ENCODE data around the gene ADISSP. TPM values are rescaled to one million over a fixed set of nuclear protein-coding genes. Genes with fewer than 3 reads are reported as not detected.

The ADISSP gene
- total RNA-seq, 3 donors from 2014 or later = 12.3 to 29.3 (median 15.7) TPM

DNA sequence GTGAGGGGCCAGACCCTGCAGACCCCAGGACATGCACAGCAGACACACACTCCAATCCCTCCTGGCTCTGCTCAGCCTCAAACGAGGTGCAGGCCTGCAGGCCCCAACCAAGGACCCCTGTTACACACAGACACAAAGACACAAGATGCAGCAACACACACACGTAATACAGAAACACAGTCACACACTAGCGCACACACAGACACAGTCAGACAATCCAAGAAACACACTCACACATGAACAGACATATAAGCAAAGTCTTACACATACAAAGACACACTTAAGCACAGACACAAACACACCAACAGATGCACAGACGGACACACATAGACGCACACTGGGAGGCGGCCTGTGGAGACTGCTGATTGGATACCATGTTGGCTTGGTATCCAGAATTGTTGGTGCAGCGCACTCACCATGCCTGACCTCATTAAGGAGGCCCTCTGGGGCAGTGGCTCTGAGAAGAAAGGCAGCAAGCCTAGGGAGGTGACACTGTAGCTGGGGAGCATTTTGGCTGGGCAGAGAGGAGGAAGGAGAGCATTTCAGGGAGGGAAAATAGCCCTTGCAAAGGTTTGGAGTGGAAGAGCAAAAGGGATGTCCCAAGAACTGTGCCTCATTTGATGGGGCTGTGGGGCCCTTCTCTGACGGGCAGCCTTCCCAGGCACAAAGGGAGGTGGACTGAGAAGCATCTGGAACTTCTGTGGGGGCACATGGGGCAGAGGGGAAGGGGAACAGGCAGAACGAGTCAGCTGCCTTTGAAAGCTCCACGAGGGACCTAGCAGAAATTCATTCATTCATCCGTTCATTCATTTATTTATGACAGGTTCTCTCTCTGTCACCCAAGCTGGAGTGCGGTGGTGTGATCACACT lies 36.5 kb downstream of the ADISSP start:
- no peaks in the 10 kb centered on the region for H3K4me1 ChIP-seq
- no peaks in the 10 kb centered on the region for H3K36me3 ChIP-seq
- H3K27me3 ChIP-seq = peaks cover 0 to 9% of the 10 kb centered on the region in 2 donors
- H3K27ac ChIP-seq = peak overlapping the region in 1 of 2 donors; percentile 94
- H3K9me3 ChIP-seq = no peaks in the 10 kb centered on the region
- H3K4me3 ChIP-seq = no peak overlapping the region
- intact Hi-C loops (cut with DNase I; ENCODE audit: low total_unique reads) = no loop called here
- TF ChIP-seq, protein P1, sequence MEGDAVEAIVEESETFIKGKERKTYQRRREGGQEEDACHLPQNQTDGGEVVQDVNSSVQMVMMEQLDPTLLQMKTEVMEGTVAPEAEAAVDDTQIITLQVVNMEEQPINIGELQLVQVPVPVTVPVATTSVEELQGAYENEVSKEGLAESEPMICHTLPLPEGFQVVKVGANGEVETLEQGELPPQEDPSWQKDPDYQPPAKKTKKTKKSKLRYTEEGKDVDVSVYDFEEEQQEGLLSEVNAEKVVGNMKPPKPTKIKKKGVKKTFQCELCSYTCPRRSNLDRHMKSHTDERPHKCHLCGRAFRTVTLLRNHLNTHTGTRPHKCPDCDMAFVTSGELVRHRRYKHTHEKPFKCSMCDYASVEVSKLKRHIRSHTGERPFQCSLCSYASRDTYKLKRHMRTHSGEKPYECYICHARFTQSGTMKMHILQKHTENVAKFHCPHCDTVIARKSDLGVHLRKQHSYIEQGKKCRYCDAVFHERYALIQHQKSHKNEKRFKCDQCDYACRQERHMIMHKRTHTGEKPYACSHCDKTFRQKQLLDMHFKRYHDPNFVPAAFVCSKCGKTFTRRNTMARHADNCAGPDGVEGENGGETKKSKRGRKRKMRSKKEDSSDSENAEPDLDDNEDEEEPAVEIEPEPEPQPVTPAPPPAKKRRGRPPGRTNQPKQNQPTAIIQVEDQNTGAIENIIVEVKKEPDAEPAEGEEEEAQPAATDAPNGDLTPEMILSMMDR (IDR thresholded peaks at IDR 0.05) = no peak
- TF ChIP-seq POLR2AphosphoS5 (IDR thresholded peaks at IDR 0.05) (no peak), POLR2A (IDR thresholded peaks at IDR 0.05) (no peak)
- no peak for DNase-seq (ENCODE audit: low spot score in 2 of 2)

DNA sequence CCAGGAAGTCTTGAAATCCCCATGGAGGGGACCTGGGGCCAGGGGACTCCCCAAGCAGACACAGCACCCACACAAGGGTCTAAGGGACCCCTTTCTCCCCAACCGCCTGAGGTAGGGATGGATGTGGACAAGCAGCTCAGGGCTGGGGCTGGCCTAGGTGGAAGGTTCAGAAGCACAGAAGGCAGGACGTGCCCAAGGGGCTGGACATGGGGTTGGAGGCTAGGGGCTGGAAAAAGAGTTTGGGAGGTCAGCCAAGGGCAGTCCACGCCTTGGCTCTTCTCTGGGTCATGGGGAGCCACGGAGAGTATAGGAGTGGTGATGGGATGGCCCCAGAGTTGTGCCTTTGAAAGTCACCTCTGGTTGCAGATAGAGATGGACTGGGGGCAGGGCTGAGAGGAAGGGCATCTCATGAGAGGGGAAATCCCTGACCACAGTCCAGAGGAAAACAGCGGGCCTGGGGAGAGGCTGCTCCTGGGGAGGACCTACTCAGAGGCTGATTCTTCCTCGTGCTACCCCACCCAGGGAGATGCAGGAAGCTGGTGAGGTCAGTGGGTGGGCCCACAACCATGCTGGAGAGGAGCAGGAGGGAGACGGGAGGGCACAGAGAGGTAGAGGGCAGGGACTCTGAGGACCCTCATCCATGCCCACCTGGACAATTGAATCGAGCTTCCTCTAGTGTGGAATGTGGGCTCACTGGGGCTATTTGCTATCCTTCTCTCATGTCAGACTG lies 37.6 kb downstream of the ADISSP start:
- H3K9me3 ChIP-seq = no peaks in the 10 kb centered on the region
- no peak overlapping the region for H3K4me3 ChIP-seq

DNA sequence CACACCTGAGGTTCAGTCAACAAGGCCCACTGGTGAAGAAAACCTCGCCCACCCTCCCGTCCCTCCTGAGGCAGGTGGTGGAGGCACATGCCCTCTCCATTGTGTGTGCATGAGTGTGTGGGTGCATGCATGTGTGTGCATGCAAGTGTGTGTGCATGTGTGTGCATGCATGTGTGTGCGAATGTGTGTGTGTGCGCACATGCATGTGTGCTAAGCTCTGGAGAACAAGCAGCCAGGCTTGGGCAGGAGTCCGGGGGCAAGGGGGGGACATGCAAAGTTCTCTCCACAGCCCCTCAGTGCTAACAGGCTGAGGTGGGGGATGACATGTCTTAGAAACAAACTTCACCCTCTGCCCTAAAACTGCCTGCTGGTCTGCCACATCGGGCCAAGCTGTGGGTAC lies 38.2 kb downstream of the ADISSP start:
- Histone ChIP-seq H3K27ac (peak overlapping the region; percentile 17 to 88), H3K36me3 (no peaks in the 10 kb centered on the region), H3K4me3 (no peak overlapping the region), H3K27me3 (peaks cover 0 to 9% of the 10 kb centered on the region in 2 donors), H3K4me1 (no peaks in the 10 kb centered on the region), H3K9me3 (no peaks in the 10 kb centered on the region)
- intact Hi-C loops (cut with DNase I; ENCODE audit: low total_unique reads) = no loop called here
- no peak for DNase-seq (ENCODE audit: low spot score in 2 of 2)
- TF ChIP-seq, protein P1 (IDR thresholded peaks at IDR 0.05) = no peak
- TF ChIP-seq POLR2AphosphoS5 (IDR thresholded peaks at IDR 0.05) (no peak), POLR2A (IDR thresholded peaks at IDR 0.05) (no peak)

More for the DNA sequence above, 37.6 kb downstream of the ADISSP start:
- Histone ChIP-seq H3K27ac (peak overlapping the region in 1 of 2 donors; percentile 94), H3K27me3 (peaks cover 0 to 9% of the 10 kb centered on the region in 2 donors), H3K36me3 (no peaks in the 10 kb centered on the region), H3K4me1 (no peaks in the 10 kb centered on the region)
- DNase-seq (ENCODE audit: low spot score in 2 of 2) = no peak
- intact Hi-C loops (cut with DNase I; ENCODE audit: low total_unique reads) = no loop called here
- TF ChIP-seq POLR2A (IDR thresholded peaks at IDR 0.05) = no peak
- TF ChIP-seq, protein P1 (IDR thresholded peaks at IDR 0.05) = no peak
- no peak for TF ChIP-seq POLR2AphosphoS5 (IDR thresholded peaks at IDR 0.05)

DNA sequence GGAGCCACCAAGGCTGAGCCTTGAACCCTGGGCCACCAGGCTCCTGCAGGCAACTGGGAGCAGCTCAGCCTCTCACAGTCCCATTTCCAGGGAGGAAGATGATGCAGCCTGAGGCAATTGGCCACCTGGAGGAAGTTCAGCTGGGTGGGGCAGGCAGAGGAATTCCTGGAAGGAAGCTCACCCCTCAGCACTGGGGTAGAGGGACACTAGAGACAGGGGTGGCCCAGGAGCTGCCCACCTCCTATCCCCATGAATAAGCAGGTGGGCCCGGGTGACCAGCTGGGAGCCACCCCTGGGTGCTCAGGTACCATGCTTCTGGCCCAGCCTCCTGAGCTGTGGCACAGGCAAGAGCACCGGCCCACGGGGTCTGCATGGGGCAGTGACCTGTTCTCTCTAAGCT lies 38.7 kb downstream of the ADISSP start:
- H3K4me1 ChIP-seq = no peaks in the 10 kb centered on the region
- H3K27me3 ChIP-seq = peaks cover 0 to 9% of the 10 kb centered on the region in 2 donors
- no peaks in the 10 kb centered on the region for H3K9me3 ChIP-seq
- no peak for DNase-seq (ENCODE audit: low spot score in 2 of 2)
- peak overlapping the region; percentile 17 to 88 for H3K27ac ChIP-seq
- H3K36me3 ChIP-seq = no peaks in the 10 kb centered on the region
- TF ChIP-seq POLR2AphosphoS5 (IDR thresholded peaks at IDR 0.05) (no peak), POLR2A (IDR thresholded peaks at IDR 0.05) (no peak)
- TF ChIP-seq, protein P1 (IDR thresholded peaks at IDR 0.05) = no peak
- H3K4me3 ChIP-seq = no peak overlapping the region
- intact Hi-C loops (cut with DNase I; ENCODE audit: low total_unique reads) = no loop called here

DNA sequence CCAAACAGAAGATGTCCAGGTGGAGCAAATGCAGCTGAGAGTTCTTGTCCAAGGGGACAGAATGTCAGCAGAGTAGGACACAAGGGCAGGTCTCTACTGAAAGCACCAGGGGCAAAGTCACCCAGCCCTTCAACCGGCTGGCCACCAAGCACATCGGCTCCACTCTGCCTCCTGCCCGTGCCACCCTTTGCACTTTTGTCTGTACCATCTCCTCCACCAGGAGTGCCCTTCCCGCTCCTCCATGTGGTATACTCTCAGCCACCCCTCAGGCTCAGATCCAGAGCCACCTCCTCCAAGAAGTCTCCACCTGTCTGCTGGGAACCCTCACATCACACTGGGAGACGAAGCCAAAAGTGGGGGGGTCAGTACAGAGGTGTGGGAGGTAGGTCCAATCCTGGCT lies 39.2 kb downstream of the ADISSP start:
- H3K27me3 ChIP-seq = peaks cover 0 to 6% of the 10 kb centered on the region in 2 donors
- no peak overlapping the region for H3K4me3 ChIP-seq
- H3K27ac ChIP-seq = peak overlapping the region; percentile 74 to 88
- H3K9me3 ChIP-seq = no peaks in the 10 kb centered on the region
- TF ChIP-seq, protein P1 (IDR thresholded peaks at IDR 0.05) = no peak
- TF ChIP-seq POLR2A (IDR thresholded peaks at IDR 0.05) = no peak
- TF ChIP-seq POLR2AphosphoS5 (IDR thresholded peaks at IDR 0.05) = no peak
- H3K36me3 ChIP-seq = no peaks in the 10 kb centered on the region
- no peaks in the 10 kb centered on the region for H3K4me1 ChIP-seq
- DNase-seq (ENCODE audit: low spot score in 2 of 2) = no peak
- intact Hi-C loops (cut with DNase I; ENCODE audit: low total_unique reads) = no loop called here
